ENCODE results near the gene COL27A1. TPM values are rescaled to one million over a fixed set of nuclear protein-coding genes. Genes with fewer than 3 reads are reported as not detected.

The COL27A1 gene
- polyA plus RNA-seq, 2 of the 4 experiments (the other 2 are of a cell fraction): 6.9 to 20.6 TPM

- WGBS (ENCODE audit: missing lambda C conversion rate): 85% methylated on average over 11 of the region's 11 CpGs
- POLR2A ChIA-PET: no interaction called here
- no peak overlapping the region for H3K4me3 ChIP-seq
- no peak for TF ChIP-seq JUNB (IDR thresholded peaks at IDR 0.05)
- no peak for TF ChIP-seq HDAC2 (IDR thresholded peaks at IDR 0.05)
- no peak for TF ChIP-seq FOXS1 (CRISPR knock-in tag; IDR thresholded peaks at IDR 0.05)
- TF ChIP-seq HOXA7 (CRISPR knock-in tag; IDR thresholded peaks at IDR 0.05): no peak
- no peak for TF ChIP-seq EHMT2 (IDR thresholded peaks at IDR 0.05; ENCODE audit: low read depth)
- TF ChIP-seq ZSCAN20 (CRISPR knock-in tag; IDR thresholded peaks at IDR 0.05): no peak
- TF ChIP-seq, protein P1, sequence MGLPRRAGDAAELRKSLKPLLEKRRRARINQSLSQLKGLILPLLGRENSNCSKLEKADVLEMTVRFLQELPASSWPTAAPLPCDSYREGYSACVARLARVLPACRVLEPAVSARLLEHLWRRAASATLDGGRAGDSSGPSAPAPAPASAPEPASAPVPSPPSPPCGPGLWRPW (IDR thresholded peaks at IDR 0.05): no peak
- no peak for TF ChIP-seq ESRRA (IDR thresholded peaks at IDR 0.05; ENCODE audit: borderline replicate concordance, low read length)
- TF ChIP-seq, protein P2, sequence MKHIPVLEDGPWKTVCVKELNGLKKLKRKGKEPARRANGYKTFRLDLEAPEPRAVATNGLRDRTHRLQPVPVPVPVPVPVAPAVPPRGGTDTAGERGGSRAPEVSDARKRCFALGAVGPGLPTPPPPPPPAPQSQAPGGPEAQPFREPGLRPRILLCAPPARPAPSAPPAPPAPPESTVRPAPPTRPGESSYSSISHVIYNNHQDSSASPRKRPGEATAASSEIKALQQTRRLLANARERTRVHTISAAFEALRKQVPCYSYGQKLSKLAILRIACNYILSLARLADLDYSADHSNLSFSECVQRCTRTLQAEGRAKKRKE (CRISPR knock-in tag; IDR thresholded peaks at IDR 0.05; ENCODE audit: low read depth): no peak
- DNase-seq (ENCODE audit: low read depth in 1 of 2, low spot score in 1 of 2) (no peak), FAIRE-seq (no peak), ATAC-seq (no peak)
- CTCF ChIA-PET: interaction anchor here (1.2 to 6.2 kb wide), 3 partner anchors 63 to 117 kb away, joined by 4 to 34 read pairs (median 8); no protein-coding TSS in a partner anchor
- peak overlapping the region in 1 of 2 experiments; percentile 35; a peak in 2 of 6 replicates for H3K27ac ChIP-seq
- no peaks in the 10 kb centered on the region for H3K9me3 ChIP-seq
- H3K4me1 ChIP-seq: peaks cover 22% of the 10 kb centered on the region
- H3K4me2 ChIP-seq: no peak overlapping the region
Measured at GRCh38 chr9:114225561-114226212, 70.3 kb downstream of the COL27A1 start.

- Histone ChIP-seq H3K4me2 (no peak overlapping the region), H3K9me3 (no peaks in the 10 kb centered on the region), H3K4me1 (peaks cover 22% of the 10 kb centered on the region), H3K4me3 (no peak overlapping the region), H3K27ac (no peak overlapping the region)
- no peak for ATAC-seq
- ChIA-PET POLR2A (no interaction called here), CTCF (interaction anchor here (0.6 to 6.2 kb wide), 5 partner anchors 62 to 417 kb away, joined by 3 to 34 read pairs (median 4); no protein-coding TSS in a partner anchor)
- FAIRE-seq: no peak
- 92% methylated on average over 9 of the region's 10 CpGs for WGBS (ENCODE audit: missing lambda C conversion rate)
- no peak for TF ChIP-seq HMGXB4 (CRISPR knock-in tag; IDR thresholded peaks at IDR 0.05; ENCODE audit: borderline replicate concordance)
- no peak for TF ChIP-seq MAX (IDR thresholded peaks at IDR 0.05)
- no peak for TF ChIP-seq EP300 (IDR thresholded peaks at IDR 0.05)
- TF ChIP-seq NFE2L2 (conservative IDR thresholded peaks at IDR 0.05; ENCODE audit: low read length): no peak
- TF ChIP-seq RCOR1 (IDR thresholded peaks at IDR 0.05; ENCODE audit: low read depth, low read length): no peak
- no peak for TF ChIP-seq CHD2 (IDR thresholded peaks at IDR 0.05; ENCODE audit: low read length, partially characterized antibody)
- no peak for TF ChIP-seq POLR2AphosphoS2 (conservative IDR thresholded peaks at IDR 0.05; ENCODE audit: low read length)
- no peak for TF ChIP-seq TP53 (CRISPR knock-in tag; IDR thresholded peaks at IDR 0.05)
- TF ChIP-seq MAFK (IDR thresholded peaks at IDR 0.05; ENCODE audit: partially characterized antibody): no peak
- no peak for TF ChIP-seq SREBF2 (IDR thresholded peaks at IDR 0.05)
- TF ChIP-seq JUNB (IDR thresholded peaks at IDR 0.05): no peak
- TF ChIP-seq FOSL2 (IDR thresholded peaks at IDR 0.05): no peak
- no peak for TF ChIP-seq FOSL2 (CRISPR knock-in tag; IDR thresholded peaks at IDR 0.05)
- no peak for TF ChIP-seq RARB (CRISPR knock-in tag; IDR thresholded peaks at IDR 0.05)
- no peak for TF ChIP-seq RNF2 (IDR thresholded peaks at IDR 0.05; ENCODE audit: borderline replicate concordance, low read depth)
- TF ChIP-seq CHD4 (IDR thresholded peaks at IDR 0.05; ENCODE audit: borderline replicate concordance): no peak
- TF ChIP-seq FOXS1 (CRISPR knock-in tag; IDR thresholded peaks at IDR 0.05): no peak
- TF ChIP-seq BHLHE40 (IDR thresholded peaks at IDR 0.05; ENCODE audit: low read depth, low read length): no peak
- no peak for DNase-seq (ENCODE audit: low read depth in 1 of 2, low spot score in 1 of 2)
Measured at GRCh38 chr9:114226246-114227055, 71.1 kb downstream of the COL27A1 start.

Data from A549 (cell line).